SU-DHL-6 (cell line): ENCODE measurements around the gene HOXA5.

Experiments
- CTCF ChIP-seq: fragments of 200-600 bp; sonication (generic); IDR thresholded peaks from one replicate; pipeline ENCODE4 v1.5.1; 2017; ENCODE audit warnings: antibody characterized with exemption, mild to moderate bottlenecking, low read length, moderate library complexity; ENCODE audit not compliant: insufficient read depth, poor library complexity, severe bottlenecking
- EZH2phosphoT487 ChIP-seq: fragments of 200-600 bp; sonication (generic), shearing (Covaris generic); conservative IDR thresholded peaks from 2 replicates; pipeline ENCODE4 v1.6.1; 2018; ENCODE audit warnings: mild to moderate bottlenecking, antibody characterized with exemption, low read length, moderate library complexity, mixed read lengths

- TF ChIP-seq CTCF (no peak), EZH2phosphoT487 (no peak)
Measured at GRCh38 chr7:27189997-27190748, 46.7 kb upstream of the HOXA5 start.
